A549 (cell line): ENCODE measurements around the gene MSL1. TPM values are rescaled to one million over a fixed set of nuclear protein-coding genes. Genes with fewer than 3 reads are reported as not detected.

ENCODE experiments used
- ATAC-seq, 2 experiments: fragments of 200-7000 bp in 1 of 2; fragments of >200 bp in 1 of 2; cut with Nextera tagmentation in 1 of 2; cut with Tn5 transposase in 1 of 2; 3 replicates each; pipeline versions ENCODE4 v1.8.0 to v1.9.1; 2018 to 2020; ENCODE audit warnings: mild to moderate bottlenecking in 1 of 2, moderate library complexity in 1 of 2
- CTCF ChIA-PET: fragments of 300-600 bp; sonication (Branson Sonifier 250); formaldehyde crosslinking; extraction: SDS; loops from one replicate; lab custom pipeline; 2021; ENCODE audit warnings: antibody characterized with exemption, inconsistent platforms; lab: Yijun Ruan, JAX
- POLR2A ChIA-PET: fragments of 350-600 bp; formaldehyde crosslinking; extraction: SDS; loops from one replicate; lab custom pipeline; 2021; ENCODE audit warnings: antibody characterized with exemption, inconsistent platforms; lab: Yijun Ruan, JAX
- DNase-seq, 2 experiments: peaks; one replicate each; pipeline versions ENCODE4 v3.0.0 to v3.0.0-alpha.2; 2011 to 2016; ENCODE audit warnings: low read depth in 1 of 2, low spot score in 1 of 2
- FAIRE-seq: peaks from 2 replicates; lab custom pipeline; 2011; peaks lifted over from hg19 to GRCh38; lab: Jason Lieb, UNC
- H3K27ac ChIP-seq, 2 experiments: fragments of >200 bp; sonication (Bioruptor Twin); formaldehyde crosslinking; 3 replicates each; pipeline ENCODE4 v1.5.1; 2016 to 2017
- H3K4me1 ChIP-seq: fragments of >200 bp; sonication (Bioruptor Twin); formaldehyde crosslinking; 3 replicates; pipeline ENCODE4 v1.6.1; 2016
- H3K4me2 ChIP-seq: fragments of >200 bp; sonication (Bioruptor Twin); formaldehyde crosslinking; 3 replicates; pipeline ENCODE4 v1.6.1; 2016
- H3K4me3 ChIP-seq: fragments of >200 bp; sonication (Bioruptor Twin); formaldehyde crosslinking; 3 replicates; pipeline ENCODE4 v1.5.1; 2016
- H3K9me3 ChIP-seq: fragments of >200 bp; sonication (Bioruptor Twin); formaldehyde crosslinking; 3 replicates; pipeline ENCODE4 v1.6.1; 2016
- BHLHE40 ChIP-seq: IDR thresholded peaks from 2 replicates; pipeline ENCODE4 v1.6.1; 2012; ENCODE audit warnings: low read depth, low read length, inconsistent platforms
- CBX2 ChIP-seq: fragments of 200-600 bp; sonication (generic); IDR thresholded peaks from 2 replicates; pipeline ENCODE4 v1.6.1; 2016; ENCODE audit warnings: low read depth, mild to moderate bottlenecking, borderline replicate concordance
- CBX8 ChIP-seq: fragments of 200-600 bp; sonication (generic); IDR thresholded peaks from 2 replicates; pipeline ENCODE4 v1.6.1; 2016
- CEBPB ChIP-seq, 2 experiments: fragments of >200 bp in 1 of 2; sonication (Bioruptor Twin) in 1 of 2; formaldehyde crosslinking in 1 of 2; IDR thresholded peaks; 2 replicates each; pipeline ENCODE4 v1.6.1; 2012 to 2016
- CHD2 ChIP-seq: fragments of 150-350 bp; IDR thresholded peaks from 2 replicates; pipeline ENCODE4 v1.6.1; 2014; ENCODE audit warnings: low read length; ENCODE audit not compliant: partially characterized antibody
- EHF ChIP-seq: fragments of 250-450 bp; sonication (Bioruptor Pico); IDR thresholded peaks from 2 replicates; pipeline ENCODE4 v1.5.0; 2020; ENCODE audit warnings: mild to moderate bottlenecking
- EHMT2 ChIP-seq: fragments of 200-600 bp; sonication (generic); IDR thresholded peaks from 2 replicates; pipeline ENCODE4 v1.6.1; 2016; ENCODE audit warnings: antibody characterized with exemption, low read depth, mild to moderate bottlenecking, moderate library complexity
- EP300 ChIP-seq, 2 experiments: fragments of >200 bp; sonication (Bioruptor Twin); formaldehyde crosslinking; IDR thresholded peaks; 2 replicates in 1 of 2; 3 replicates in 1 of 2; pipeline ENCODE4 v1.6.1; 2016 to 2017
- FOSL2 ChIP-seq, 2 experiments: fragments of 450-650 bp in 1 of 2; fragments of >200 bp in 1 of 2; sonication (Bioruptor Twin) in 1 of 2; formaldehyde crosslinking; IDR thresholded peaks; 2 replicates each; pipeline versions ENCODE4 v1.5.0 to v1.6.1; 2016 to 2020; ENCODE audit warnings: mild to moderate bottlenecking in 1 of 2, moderate library complexity in 1 of 2
- FOXS1 ChIP-seq: fragments of 250-450 bp; sonication (Bioruptor Pico); IDR thresholded peaks from 2 replicates; pipeline ENCODE4 v1.5.0; 2020; ENCODE audit warnings: mild to moderate bottlenecking, moderate library complexity
- HDAC2 ChIP-seq: fragments of 200-600 bp; sonication (generic); IDR thresholded peaks from 2 replicates; pipeline ENCODE4 v1.6.1; 2016
- HEYL ChIP-seq: fragments of 250-450 bp; sonication (Bioruptor Pico); IDR thresholded peaks from 2 replicates; pipeline ENCODE4 v1.8.0; 2021; ENCODE audit warnings: mild to moderate bottlenecking, moderate library complexity
- JUN ChIP-seq, 2 experiments: fragments of >200 bp; sonication (Bioruptor Twin); formaldehyde crosslinking; IDR thresholded peaks; 2 replicates in 1 of 2; 3 replicates in 1 of 2; pipeline ENCODE4 v1.6.1; 2016 to 2017
- JUNB ChIP-seq: fragments of >200 bp; sonication (Bioruptor Twin); formaldehyde crosslinking; IDR thresholded peaks from 2 replicates; pipeline ENCODE4 v1.6.1; 2016
- KDM5A ChIP-seq: fragments of 200-600 bp; sonication (generic); IDR thresholded peaks from 2 replicates; pipeline ENCODE4 v1.6.1; 2016; ENCODE audit warnings: antibody characterized with exemption, mild to moderate bottlenecking
- MAFK ChIP-seq: fragments of 450-650 bp; IDR thresholded peaks from 2 replicates; pipeline ENCODE4 v1.6.1; 2014; ENCODE audit not compliant: partially characterized antibody
- MAZ ChIP-seq: fragments of 150-350 bp; IDR thresholded peaks from 2 replicates; pipeline ENCODE4 v1.6.1; 2014; ENCODE audit warnings: antibody characterized with exemption, low read depth, low read length, borderline replicate concordance
- NPAS2 ChIP-seq: fragments of 250-450 bp; sonication (Bioruptor Pico); IDR thresholded peaks from 2 replicates; pipeline ENCODE4 v1.8.0; 2022; ENCODE audit warnings: mild to moderate bottlenecking, moderate library complexity, borderline replicate concordance
- NR3C1 ChIP-seq: fragments of >200 bp; sonication (Bioruptor Twin); formaldehyde crosslinking; IDR thresholded peaks from 3 replicates; pipeline ENCODE4 v1.6.1; 2017
- POLR2A ChIP-seq: IDR thresholded peaks from 2 replicates; pipeline ENCODE4 v1.6.1; 2012; ENCODE audit warnings: mild to moderate bottlenecking, low read length
- POLR2AphosphoS2 ChIP-seq: conservative IDR thresholded peaks from 2 replicates; pipeline ENCODE4 v1.6.1; 2012; ENCODE audit warnings: low read length, improper control_type of control experiment, inconsistent platforms
- RARB ChIP-seq: fragments of 250-450 bp; sonication (Bioruptor Pico); IDR thresholded peaks from 2 replicates; pipeline ENCODE4 v1.8.0; 2021; ENCODE audit warnings: mild to moderate bottlenecking, moderate library complexity
- SMC3 ChIP-seq: fragments of >200 bp; sonication (Bioruptor Twin); formaldehyde crosslinking; IDR thresholded peaks from 3 replicates; pipeline ENCODE4 v1.6.1; 2018; ENCODE audit warnings: inconsistent platforms
- SREBF2 ChIP-seq: fragments of 450-650 bp; IDR thresholded peaks from 2 replicates; pipeline ENCODE4 v1.6.1; 2014; ENCODE audit warnings: mild to moderate bottlenecking, moderate library complexity
- ZSCAN20 ChIP-seq: fragments of 250-450 bp; sonication (Bioruptor Pico); IDR thresholded peaks from 2 replicates; pipeline ENCODE4 v1.8.0; 2022; ENCODE audit warnings: mild to moderate bottlenecking, moderate library complexity
- WGBS: methylation state at CpG from one replicate; pipeline ENCODE4 v1.1.6; 2017; ENCODE audit errors: missing lambda C conversion rate; 5-methylcytosine and 5-hydroxymethylcytosine counted together
- polyA plus RNA-seq, 4 experiments: library from polyadenylated mRNA; depleted of rRNA in 3 of 4; stranded (reverse); fragments of >200 nt; fragmentation: RNase III in 1 of 4; extraction: RNeasy Plus Mini Kit Qiagen cat#74134 plus additional on column Dnase treatment in 1 of 4; gene quantifications; 2 replicates in 3 of 4; 3 replicates in 1 of 4; pipeline ENCODE4 v1.2.3, GENCODE V29; 2011 to 2017
- TF ChIP-seq, protein P1 (sequence below): fragments of 250-450 bp; sonication (Bioruptor Pico); IDR thresholded peaks from 2 replicates; pipeline ENCODE4 v1.5.0; 2021; ENCODE audit warnings: mild to moderate bottlenecking, moderate library complexity, borderline replicate concordance
- TF ChIP-seq, protein P2 (sequence below): fragments of 450-650 bp; IDR thresholded peaks from 2 replicates; pipeline ENCODE4 v1.6.1; 2014; ENCODE audit warnings: antibody characterized with exemption
- TF ChIP-seq, protein P3 (sequence below): fragments of >200 bp; sonication (Bioruptor Twin); formaldehyde crosslinking; IDR thresholded peaks from 3 replicates; pipeline ENCODE4 v1.6.1; 2016

The MSL1 gene
- polyA plus RNA-seq, 2 of the 4 experiments (the other 2 are of a cell fraction) = 64.8 to 95.1 TPM

DNA sequence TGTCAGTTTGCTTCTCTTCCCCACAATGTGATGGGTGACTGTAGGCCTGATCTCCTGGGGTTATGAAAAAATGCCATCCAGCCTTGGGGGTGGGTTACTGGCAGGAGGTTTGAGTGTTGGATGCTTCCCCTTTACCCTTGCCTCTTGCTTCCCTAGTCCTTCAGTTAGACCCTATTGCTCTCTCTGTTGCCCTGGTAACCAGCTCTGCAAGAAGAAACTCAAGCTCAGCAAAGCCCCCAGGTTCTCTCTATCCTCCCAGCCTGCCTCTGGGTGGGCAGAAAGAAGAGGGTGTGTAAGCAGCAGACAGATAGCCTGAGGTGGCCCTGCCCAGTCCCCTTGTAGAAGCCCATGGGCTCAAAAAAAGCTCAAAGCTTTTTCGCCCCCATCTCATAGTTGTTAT lies 52.7 kb downstream of the MSL1 start:
- TF ChIP-seq, protein P1, sequence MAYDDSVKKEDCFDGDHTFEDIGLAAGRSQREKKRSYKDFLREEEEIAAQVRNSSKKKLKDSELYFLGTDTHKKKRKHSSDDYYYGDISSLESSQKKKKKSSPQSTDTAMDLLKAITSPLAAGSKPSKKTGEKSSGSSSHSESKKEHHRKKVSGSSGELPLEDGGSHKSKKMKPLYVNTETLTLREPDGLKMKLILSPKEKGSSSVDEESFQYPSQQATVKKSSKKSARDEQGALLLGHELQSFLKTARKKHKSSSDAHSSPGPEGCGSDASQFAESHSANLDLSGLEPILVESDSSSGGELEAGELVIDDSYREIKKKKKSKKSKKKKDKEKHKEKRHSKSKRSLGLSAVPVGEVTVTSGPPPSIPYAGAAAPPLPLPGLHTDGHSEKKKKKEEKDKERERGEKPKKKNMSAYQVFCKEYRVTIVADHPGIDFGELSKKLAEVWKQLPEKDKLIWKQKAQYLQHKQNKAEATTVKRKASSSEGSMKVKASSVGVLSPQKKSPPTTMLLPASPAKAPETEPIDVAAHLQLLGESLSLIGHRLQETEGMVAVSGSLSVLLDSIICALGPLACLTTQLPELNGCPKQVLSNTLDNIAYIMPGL (CRISPR knock-in tag) = no peak
- TF ChIP-seq NR3C1 = no peak
- no peak for TF ChIP-seq HEYL (CRISPR knock-in tag)
- TF ChIP-seq, protein P2, sequence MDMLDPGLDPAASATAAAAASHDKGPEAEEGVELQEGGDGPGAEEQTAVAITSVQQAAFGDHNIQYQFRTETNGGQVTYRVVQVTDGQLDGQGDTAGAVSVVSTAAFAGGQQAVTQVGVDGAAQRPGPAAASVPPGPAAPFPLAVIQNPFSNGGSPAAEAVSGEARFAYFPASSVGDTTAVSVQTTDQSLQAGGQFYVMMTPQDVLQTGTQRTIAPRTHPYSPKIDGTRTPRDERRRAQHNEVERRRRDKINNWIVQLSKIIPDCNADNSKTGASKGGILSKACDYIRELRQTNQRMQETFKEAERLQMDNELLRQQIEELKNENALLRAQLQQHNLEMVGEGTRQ = no peak
- no peak for TF ChIP-seq NPAS2 (CRISPR knock-in tag)
- no peak for TF ChIP-seq CHD2
- TF ChIP-seq MAZ = no peak
- TF ChIP-seq CBX8 = no peak
- TF ChIP-seq MAFK = no peak
- no peak for TF ChIP-seq SMC3
- TF ChIP-seq ZSCAN20 (CRISPR knock-in tag) = no peak
- TF ChIP-seq FOSL2 (IDR thresholded peaks at IDR 0.05) = no peak
- no peak for TF ChIP-seq FOSL2 (CRISPR knock-in tag; IDR thresholded peaks at IDR 0.05)
- TF ChIP-seq CEBPB (IDR thresholded peaks at IDR 0.05) = no peak
- TF ChIP-seq POLR2A = no peak
- no peak for TF ChIP-seq EHMT2
- no peak for FAIRE-seq
- WGBS = 88% methylated on average over 1 of the region's 1 CpG
- H3K27ac ChIP-seq = no peak overlapping the region
- H3K4me1 ChIP-seq = peaks cover 12% of the 10 kb centered on the region
- no peaks in the 10 kb centered on the region for H3K9me3 ChIP-seq
- DNase-seq = no peak
- ChIA-PET CTCF (interaction anchor here (0.9 to 16.5 kb wide), 16 partner anchors 9 to 521 kb away, joined by 3 to 195 read pairs (median 6); partner anchors contain the start of gene CSF3), POLR2A (interaction anchor here (0.7 kb wide), 1 partner anchor 61 kb away, joined by 6 read pairs; no protein-coding TSS in a partner anchor)
- no peak overlapping the region for H3K4me3 ChIP-seq
- no peak for ATAC-seq
- H3K4me2 ChIP-seq = no peak overlapping the region

DNA sequence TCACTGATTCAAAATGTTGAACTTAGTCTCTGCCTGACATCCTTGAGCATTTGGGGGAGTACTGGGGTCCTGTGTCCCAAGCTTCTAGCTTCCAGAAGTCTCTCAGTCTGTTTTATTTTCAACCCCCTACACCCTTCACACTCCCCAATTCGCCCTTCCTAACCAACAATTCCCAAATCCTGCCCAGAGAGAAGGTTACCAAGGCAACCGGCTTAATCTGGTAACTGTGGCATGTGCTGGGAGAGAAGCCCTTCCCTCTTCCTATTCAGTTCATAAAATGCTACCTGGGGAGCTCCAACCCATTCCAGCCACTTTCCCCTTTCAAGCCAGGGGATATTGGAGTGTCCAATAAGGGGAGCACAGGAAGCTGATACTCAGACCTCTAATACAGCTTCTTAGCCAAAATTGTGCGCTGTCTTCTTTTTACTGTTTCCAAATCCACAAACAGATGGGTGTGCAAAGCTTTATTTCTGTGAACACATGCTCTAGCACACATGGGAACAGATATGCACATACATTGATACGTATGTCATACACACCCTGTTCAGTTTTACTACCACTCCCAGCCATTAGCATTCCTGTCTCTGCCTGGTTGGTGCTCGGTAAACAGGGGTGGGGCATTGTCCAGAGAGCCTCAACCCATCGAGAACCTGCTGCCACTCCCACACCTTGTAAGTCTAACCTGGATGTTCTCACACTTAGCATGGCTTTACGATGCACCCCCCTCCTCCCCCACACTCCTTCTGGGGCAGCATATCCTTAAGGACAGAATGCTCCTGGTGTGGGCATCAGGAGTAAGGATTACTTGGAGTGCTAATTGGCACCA lies 54.4 kb downstream of the MSL1 start:
- WGBS = 82% methylated on average over 7 of the region's 7 CpGs
- Histone ChIP-seq H3K4me1 (peaks cover 26% of the 10 kb centered on the region), H3K9me3 (no peaks in the 10 kb centered on the region), H3K4me2 (no peak overlapping the region), H3K4me3 (no peak overlapping the region), H3K27ac (no peak overlapping the region)
- TF ChIP-seq SREBF2 = no peak
- TF ChIP-seq JUNB = no peak
- no peak for TF ChIP-seq EHF (CRISPR knock-in tag)
- no peak for TF ChIP-seq SMC3
- no peak for TF ChIP-seq CBX2
- no peak for TF ChIP-seq JUN (IDR thresholded peaks at IDR 0.05)
- DNase-seq (no peak), ATAC-seq (no peak; a peak in 1 of 6 replicates), FAIRE-seq (no peak)
- ChIA-PET CTCF (interaction anchor here (0.8 to 16.5 kb wide), 15 partner anchors 8 to 163 kb away, joined by 3 to 195 read pairs (median 6); partner anchors contain the start of gene CSF3), POLR2A (interaction anchor here (0.6 kb wide), 1 partner anchor 25 kb away, joined by 6 read pairs; no protein-coding TSS in a partner anchor)

DNA sequence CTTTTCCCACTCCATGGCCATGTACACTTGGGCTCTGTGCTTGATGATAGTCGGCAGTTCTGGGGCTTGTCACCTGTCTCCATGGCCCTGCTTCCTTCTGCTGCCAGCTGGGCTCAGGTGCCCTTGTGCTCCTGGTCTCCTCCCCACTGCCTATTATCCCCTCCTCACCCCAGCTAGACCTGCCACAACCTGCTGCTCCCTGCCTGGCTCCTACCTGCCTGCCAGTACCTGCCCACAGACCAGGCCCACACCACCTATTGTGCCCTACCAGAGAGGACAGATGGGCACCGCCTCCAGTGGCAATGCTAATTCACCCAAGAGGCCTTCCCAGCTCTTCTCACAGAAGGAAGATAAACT lies 55.0 kb downstream of the MSL1 start:
- ATAC-seq = peak in 1 of 2 experiments; percentile 2; a peak in 1 of 6 replicates
- POLR2A ChIA-PET = no interaction called here
- Histone ChIP-seq H3K4me1 (peaks cover 26% of the 10 kb centered on the region), H3K4me3 (no peak overlapping the region), H3K9me3 (no peaks in the 10 kb centered on the region), H3K4me2 (no peak overlapping the region; the same call in 2 of the 3 replicates), H3K27ac (no peak overlapping the region)
- no peak for FAIRE-seq
- WGBS = 74% methylated on average over 2 of the region's 2 CpGs
- CTCF ChIA-PET = interaction anchor here (0.9 to 16.5 kb wide), 8 partner anchors 9 to 163 kb away, joined by 4 to 195 read pairs (median 12); partner anchors contain the start of gene CSF3
- no peak for TF ChIP-seq BHLHE40
- no peak for TF ChIP-seq POLR2AphosphoS2
- no peak for TF ChIP-seq CBX8
- no peak for TF ChIP-seq HDAC2
- no peak for TF ChIP-seq MAZ
- no peak for TF ChIP-seq JUN (IDR thresholded peaks at IDR 0.05)
- TF ChIP-seq KDM5A = no peak
- no peak for TF ChIP-seq FOXS1 (CRISPR knock-in tag)
- TF ChIP-seq EP300 (IDR thresholded peaks at IDR 0.05) = no peak
- TF ChIP-seq SMC3 = no peak
- TF ChIP-seq RARB = no peak
- TF ChIP-seq EHMT2 = no peak
- TF ChIP-seq, protein P3, sequence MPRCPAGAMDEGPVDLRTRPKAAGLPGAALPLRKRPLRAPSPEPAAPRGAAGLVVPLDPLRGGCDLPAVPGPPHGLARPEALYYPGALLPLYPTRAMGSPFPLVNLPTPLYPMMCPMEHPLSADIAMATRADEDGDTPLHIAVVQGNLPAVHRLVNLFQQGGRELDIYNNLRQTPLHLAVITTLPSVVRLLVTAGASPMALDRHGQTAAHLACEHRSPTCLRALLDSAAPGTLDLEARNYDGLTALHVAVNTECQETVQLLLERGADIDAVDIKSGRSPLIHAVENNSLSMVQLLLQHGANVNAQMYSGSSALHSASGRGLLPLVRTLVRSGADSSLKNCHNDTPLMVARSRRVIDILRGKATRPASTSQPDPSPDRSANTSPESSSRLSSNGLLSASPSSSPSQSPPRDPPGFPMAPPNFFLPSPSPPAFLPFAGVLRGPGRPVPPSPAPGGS = no peak
- no peak for DNase-seq
